Ovary (tissue), 3 donors: Measurements from ENCODE around the gene OVOL1.

Source experiments
- EP300 ChIP-seq: sonication (generic); formaldehyde crosslinking; IDR thresholded peaks from one replicate; pipeline ENCODE4 v1.6.1; 2017; ENCODE audit warnings: antibody characterized with exemption
- POLR2A ChIP-seq: fragments of 450-650 bp; IDR thresholded peaks from one replicate; pipeline ENCODE4 v1.6.1; 2017; ENCODE audit warnings: antibody characterized with exemption, mild to moderate bottlenecking, moderate library complexity
- TF ChIP-seq, protein P1 (sequence below), 3 donors: fragments of 450-650 bp in 2 of 3; fragments of 200-600 bp in 1 of 3; IDR thresholded peaks; one replicate each; pipeline versions ENCODE4 v1.5.1 to v1.8.0; 2016 to 2022; ENCODE audit warnings: antibody characterized with exemption in 3 of 3, mild to moderate bottlenecking in 1 of 3
- donor health status: DM: no; HTN: no; CAD: no.

DNA sequence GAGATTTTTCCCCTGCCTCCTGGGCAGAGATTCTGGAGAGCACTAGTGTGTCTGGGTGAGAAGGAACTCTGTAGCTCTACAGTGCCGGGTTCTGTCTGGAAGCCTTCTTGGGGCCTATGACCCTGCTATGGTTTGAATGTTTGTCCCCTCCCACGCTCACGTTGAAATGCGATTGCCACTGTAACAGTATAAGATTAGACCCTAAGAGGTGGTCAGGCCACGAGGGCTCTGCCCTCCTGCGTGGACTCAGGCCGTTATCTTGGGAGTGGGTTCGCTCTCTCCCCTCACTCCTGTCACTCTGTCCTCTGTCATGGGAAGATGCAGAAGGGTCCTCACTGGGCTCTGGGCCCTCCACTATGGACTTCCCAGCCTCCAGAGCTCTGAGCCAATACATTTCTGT lies 9.6 kb upstream of the OVOL1 start:
- TF ChIP-seq, protein P1, sequence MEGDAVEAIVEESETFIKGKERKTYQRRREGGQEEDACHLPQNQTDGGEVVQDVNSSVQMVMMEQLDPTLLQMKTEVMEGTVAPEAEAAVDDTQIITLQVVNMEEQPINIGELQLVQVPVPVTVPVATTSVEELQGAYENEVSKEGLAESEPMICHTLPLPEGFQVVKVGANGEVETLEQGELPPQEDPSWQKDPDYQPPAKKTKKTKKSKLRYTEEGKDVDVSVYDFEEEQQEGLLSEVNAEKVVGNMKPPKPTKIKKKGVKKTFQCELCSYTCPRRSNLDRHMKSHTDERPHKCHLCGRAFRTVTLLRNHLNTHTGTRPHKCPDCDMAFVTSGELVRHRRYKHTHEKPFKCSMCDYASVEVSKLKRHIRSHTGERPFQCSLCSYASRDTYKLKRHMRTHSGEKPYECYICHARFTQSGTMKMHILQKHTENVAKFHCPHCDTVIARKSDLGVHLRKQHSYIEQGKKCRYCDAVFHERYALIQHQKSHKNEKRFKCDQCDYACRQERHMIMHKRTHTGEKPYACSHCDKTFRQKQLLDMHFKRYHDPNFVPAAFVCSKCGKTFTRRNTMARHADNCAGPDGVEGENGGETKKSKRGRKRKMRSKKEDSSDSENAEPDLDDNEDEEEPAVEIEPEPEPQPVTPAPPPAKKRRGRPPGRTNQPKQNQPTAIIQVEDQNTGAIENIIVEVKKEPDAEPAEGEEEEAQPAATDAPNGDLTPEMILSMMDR (IDR thresholded peaks at IDR 0.05): no peak
- TF ChIP-seq POLR2A: no peak
- TF ChIP-seq EP300: no peak
